Activated T-cell treated with anti-CD3 and anti-CD28 coated beads for 4 hours (primary cell): ENCODE measurements around the gene BRMS1L.

ENCODE experiments used
- DNase-seq: peaks from one replicate; pipeline ENCODE4 v3.0.0-alpha.2; 2020

BRMS1L gene

DNA sequence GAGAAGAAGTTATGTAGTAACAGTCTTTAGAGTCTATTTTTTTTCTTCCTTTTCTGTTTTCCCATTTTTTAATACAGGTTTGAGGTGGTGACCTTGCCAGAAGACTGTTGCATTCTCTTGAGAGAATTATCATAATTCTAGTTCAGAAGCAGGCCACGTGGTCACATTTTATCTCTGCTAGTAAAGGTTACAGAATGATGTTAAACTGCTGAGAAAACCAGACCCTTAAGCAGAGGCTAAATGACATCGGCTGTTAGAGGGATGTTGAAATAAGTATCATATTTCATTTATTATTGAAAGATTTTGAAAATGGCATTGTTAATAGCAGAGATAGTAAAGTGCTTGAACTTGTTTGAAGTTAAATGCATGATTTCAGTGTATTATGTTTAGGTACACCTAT lies 49.2 kb downstream of the BRMS1L start:
- no peak for DNase-seq

DNA sequence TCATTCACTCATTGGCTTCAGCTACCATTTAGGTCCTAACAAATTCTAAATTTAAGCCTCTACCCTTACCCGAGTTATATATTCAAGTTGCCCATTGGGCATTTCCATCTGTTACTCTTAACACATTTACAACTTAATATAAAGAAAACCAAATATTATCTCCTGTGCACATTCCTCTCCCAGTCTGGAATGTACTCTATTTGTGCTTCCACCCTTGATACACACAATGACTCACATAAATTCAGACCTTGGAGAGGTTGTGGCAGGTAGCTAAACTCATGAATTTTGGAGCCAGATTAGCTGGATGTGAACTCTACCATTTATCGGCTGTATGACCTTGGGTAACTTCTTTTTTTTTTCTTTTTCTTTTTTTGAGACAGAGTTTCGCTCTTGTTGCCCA lies 51.1 kb downstream of the BRMS1L start:
- DNase-seq, result no peak

DNA sequence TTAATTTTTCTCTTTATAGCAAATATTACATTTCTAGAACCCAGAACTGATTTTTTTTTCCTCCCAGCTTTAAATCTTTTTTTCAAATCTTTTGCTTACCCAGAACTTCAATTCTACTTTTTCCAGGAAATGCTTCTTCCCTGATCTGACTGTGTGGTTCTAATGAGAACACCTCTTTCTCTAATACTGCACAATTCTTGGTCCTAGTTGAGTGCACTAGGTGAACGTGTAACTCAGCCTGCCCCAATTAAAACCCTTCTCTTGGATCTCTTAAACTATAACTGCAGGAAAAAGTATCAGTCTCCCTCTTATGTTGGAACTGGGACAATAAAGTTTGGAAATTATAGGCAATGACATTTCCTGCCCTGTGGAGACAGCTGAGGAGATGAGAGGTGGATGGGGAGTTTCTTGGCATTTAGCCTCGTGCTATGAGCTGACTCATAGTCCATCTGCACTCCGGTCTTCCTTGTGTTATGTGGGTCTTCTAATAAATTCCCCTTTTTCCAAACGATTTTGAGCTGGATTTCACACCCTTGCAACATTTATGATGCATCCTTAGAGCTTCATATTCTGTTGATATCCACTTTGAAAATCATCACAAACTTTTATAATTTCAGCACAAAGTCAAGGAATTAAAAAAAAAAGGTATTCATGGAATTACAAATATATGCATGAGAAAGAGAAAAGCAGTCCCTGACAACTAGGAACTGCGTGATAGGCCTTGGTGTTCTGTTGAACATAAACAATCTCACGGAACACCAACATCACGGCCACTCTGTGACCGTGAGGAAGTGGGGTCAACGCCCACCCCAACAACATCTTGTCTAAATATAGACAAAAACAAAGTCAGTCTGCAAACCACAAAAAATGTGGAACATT lies 52.4 kb downstream of the BRMS1L start:
- DNase-seq, result no peak

DNA sequence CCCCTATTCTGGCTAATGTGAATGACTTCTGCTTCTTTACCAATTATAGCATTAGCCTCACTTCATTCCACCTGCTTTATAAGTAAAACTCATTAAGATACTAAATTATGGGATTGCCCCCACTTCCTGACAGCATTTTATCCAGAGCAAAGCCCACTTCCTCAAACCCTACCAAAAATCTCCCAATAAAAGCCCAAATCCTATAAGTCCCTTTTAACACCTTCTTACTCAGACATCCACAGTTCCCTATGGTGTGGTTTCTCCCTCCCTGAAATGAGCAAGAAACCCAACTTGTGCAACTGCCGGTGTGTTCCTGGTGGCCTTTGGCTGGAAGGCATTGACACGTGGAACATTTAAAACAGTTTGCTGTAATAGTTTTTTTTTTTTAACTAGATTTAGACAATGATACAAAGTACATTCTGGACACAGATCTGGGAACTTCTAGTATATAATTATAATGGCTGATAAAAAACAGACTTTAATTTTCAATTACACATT lies 53.1 kb downstream of the BRMS1L start:
- DNase-seq, result no peak

DNA sequence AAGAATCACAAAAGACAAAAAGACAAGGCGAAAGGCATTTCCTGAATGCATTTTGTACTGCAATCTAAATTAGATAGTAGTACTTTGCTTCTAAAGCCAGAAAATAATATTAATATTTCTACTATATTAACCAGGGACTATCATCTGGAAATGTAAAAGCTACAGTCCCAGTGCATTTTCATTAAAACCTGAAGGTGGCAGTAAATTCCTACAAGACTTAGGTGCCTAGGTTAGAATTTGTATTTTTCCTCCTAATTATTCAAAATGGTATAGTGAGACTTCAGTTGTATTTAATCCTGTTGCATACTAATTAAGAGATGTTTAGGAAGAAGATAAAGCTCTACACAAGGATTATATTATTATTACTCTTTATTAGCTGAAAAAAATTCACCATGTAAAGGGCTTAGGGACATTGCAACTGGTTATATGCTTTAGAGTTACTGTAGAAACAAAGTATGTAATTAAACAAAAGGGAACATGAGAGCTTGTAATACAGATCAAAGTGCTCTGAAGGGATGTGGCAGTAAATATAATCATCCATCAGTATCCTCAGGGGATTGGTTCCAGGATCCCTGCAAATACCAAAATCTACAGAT lies 53.6 kb downstream of the BRMS1L start:
- DNase-seq, result no peak

DNA sequence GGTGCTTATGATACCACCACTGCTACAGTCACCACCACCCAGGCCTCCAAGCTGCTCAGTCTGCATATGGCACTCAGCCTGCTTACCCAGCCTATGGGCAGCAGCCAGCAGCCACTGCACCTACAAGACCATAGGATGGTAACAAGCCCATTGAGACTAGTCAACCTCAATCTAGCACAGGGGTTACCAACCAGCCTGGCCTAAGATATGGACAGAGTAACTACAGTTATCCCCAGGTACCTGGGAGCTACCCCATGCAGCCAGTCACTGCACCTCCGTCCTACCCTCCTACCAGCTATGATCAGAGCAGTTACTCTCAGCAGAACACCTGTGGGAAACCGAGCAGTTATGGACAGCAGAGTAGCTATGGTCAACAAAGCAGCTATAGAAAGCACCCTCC lies 55.1 kb downstream of the BRMS1L start:
- no peak for DNase-seq

DNA sequence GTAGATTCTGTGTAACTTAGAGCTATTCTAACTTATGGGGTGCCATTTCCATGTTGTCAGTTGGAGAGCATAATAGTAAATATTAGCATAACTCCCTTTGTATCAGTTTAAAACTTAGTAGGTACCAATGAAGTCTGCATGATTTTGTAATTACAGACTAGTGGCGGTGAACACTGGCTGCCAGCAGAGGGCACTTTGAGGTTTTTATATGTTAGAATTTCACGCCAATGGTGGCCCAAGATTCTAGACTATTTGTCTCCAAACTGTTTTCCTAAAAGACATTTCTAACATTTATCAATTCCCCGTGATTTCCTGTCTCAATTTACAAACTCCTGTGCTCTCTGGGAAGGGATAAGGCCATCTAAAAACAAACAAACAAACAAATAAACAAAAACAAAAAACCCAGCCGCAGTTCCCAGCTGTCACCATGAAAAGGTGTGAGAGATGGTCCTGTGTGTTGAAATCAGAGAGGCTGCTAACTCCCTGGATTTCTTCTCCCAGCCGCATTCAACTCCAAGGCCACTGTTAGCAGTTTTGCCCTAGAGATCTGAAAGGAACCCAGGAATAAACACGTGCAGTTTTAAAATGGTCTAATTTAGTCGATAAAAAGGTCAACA lies 57.6 kb downstream of the BRMS1L start:
- DNase-seq, result no peak

DNA sequence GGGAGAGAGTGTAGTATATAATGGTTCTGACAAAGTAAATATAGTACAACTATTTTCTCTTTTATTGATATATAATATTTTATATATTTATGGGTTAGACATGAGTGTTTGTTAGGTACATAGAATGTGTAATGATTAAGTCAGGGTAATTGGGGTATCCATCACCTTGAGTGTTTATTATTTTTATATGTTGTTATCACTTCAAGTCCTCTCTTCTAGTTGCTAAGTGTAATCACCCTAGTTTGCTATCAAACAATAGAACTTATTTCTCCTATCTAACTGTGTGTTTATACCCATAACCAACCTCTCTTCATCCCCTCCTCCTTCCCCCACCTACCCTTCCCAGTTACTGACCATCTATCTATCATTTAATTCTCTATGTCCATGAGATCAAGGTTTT lies 64.2 kb downstream of the BRMS1L start:
- DNase-seq, result no peak

DNA sequence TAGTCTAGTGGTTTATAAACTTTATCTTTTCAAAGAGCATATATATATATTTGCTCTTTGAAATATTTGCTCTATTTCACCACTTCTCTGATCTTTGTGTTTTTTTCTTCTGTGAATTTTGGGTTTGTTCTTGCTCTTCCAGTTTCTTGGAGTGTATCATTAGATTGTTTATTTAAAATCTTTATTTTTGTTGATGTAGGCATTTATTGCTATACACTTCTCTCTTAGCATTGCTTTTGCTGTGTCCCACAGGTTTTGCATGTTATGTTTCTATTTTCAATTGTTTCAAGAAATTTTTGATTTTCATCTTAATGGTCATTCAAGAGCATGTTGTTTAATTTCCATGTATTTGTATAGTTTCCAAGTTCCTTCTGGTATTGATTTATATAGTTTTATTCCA lies 69.1 kb downstream of the BRMS1L start:
- DNase-seq, result no peak

DNA sequence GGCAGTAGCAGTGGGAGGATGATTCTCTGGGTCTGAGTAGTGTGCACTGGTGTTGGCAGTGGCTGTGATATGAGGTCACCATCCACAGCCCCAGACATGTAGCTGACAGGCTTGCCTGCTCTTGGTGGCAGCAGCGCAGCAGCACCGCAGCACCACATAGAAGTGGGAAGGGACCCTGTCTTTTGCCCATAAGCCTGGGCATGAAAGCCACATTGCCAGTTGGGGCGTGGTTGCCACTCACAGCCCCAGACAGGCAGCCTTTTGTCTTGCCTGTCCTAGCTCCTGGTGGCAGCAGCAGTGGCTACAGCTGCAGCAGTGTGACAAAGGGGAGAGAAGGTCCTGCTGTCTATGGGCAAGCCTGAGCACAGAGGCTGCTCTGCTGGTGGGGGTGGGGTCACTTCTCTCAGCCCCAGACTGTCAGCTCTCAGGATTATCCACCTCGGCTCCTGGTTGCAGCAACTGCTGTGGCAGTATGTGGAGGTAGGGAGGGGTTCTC lies 71.5 kb downstream of the BRMS1L start:
- no peak for DNase-seq

DNA sequence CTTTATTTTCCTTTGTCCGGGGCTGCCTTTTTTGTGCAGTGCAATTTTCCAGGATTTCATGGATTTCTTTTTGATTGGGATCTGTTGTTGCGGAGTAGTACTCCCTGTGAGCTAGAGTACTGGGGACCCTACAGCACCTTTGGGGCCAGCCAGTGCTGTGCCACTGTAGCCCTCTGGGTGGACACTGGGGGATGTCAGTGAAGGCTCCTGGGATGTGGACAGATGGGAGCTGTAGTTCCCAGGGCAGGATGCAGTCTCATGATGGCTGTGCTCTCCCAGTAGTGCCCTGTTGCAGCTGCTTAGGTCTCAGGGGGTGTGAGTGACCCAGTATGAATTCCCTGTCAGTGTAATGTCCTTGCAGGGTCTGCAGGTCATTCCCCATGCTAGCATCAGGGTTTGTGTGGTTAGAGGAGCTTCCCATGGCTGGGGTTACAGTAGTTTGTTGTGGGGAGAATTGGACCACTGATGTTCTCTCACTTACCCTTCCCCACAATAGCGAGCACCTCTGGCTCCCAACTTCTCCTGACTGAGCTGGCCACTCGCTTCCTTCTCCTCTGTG lies 72.2 kb downstream of the BRMS1L start:
- no peak for DNase-seq

DNA sequence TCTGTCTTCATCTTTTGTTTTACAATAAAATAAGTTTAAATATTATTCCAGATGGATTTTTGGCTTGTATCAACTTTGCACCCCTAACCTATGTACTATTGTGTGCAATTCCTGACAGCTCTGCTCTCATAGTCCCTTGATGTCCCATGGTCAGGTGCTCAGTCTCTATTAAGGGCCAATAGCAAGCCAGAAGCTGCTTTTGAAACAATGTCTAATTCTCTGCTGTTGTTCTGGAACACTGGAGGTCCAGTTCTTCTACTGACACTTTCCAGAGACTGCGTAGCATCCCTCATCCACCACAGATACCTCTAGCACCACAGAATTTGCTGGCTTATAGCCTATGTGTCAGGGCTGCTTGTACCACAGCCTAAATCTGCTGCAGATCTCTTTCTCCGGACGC lies 74.6 kb downstream of the BRMS1L start:
- no peak for DNase-seq

DNA sequence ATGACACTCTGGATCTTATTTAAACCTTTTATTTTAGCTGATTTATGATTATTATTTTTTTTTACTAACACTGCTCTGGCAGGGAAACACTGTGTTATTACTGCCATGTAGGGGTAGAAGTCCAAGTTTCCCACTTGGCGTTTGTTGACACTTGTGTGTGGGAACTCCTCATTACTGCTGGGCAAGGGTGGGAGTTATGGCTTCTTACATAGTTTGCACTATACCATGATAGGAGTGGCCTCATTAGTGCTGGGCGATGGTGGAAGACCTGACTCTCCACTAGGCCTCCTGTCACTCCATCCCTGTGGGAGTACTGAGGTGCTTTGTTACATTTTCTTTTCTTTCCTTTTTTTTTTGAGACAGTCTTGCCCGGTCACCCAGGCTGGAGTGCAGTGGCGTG lies 83.5 kb downstream of the BRMS1L start:
- no peak for DNase-seq

DNA sequence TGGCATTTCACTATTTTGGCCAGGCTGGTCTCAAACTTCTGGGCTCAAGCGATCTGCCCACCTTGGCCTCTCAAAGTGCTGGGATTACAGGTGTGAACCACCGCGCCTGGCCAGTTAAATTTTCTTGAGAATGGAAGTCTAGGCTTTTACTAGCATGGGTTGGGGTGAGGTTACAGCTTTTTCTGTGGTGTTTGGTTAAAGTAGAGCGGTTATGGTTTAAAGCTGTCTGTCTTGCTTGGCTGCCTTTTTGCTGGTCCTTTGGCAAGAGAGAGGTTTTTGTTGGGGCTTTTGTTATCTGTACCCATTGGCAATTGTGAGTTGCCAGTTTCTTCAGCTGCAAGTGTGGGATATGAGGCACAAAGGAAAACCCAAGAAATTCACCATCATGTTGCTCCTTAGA lies 84.1 kb downstream of the BRMS1L start:
- DNase-seq, result no peak

DNA sequence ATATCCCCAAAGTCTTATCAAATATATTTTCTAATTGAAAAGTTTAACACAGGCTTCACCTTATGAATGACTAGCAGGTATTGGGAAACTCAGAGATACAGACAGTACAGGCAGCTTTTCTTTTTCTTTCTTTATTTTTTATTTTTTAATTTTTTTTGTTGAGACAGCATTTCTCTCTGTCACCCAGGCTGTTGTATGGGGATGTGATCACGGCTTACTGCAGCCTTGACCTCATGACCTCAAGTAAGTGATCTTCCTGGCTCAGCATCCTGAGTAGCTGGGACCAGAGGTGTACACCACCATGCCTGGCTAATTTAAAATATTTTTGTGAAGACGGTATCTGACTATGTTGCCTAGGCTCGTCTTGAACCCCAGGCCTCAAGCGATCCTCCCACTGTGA lies 85.0 kb downstream of the BRMS1L start:
- no peak for DNase-seq

DNA sequence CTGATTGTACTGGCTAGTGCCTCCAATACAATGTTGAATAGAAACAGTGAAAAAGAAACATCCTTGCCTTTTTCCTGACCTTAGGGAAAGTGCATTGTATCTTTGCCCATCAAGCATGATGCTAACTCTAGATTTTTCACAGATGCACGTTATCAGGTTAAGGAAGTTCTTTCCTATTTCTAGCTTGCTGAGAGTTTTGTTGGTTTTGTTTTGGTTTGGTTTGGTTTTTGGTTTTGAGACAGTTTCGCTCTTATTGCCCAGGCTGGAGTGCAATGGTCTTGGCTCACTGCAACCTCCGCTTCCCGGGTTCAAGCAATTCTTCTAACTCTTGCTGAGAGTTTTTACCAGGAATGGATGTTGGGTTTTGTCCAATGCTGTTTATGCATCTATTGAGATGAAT lies 89.0 kb downstream of the BRMS1L start:
- no peak for DNase-seq

DNA sequence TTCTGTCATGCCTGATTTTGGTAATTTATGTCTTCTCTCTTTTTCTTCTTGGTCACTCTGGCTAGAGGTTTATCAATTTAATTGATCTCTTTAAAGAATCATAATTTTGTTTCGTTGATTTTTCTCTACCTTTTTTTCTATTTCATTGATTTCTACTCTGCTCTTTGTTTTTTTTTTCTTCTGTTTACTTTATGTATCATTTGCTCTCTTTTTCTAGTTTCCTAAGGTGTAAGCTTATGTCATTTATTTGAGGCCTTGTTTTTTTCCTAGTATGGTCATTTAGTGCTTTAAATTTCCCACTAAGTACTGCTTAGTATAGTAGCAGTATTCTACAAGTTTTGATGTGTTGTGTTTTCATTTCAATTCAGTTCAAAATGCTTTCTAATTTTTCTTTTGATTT lies 89.6 kb downstream of the BRMS1L start:
- no peak for DNase-seq
